ENCODE results near the gene KPNA5. TPM values are rescaled to one million over a fixed set of nuclear protein-coding genes. Genes with fewer than 3 reads are reported as not detected.

KPNA5 gene
- total and polyA plus RNA-seq, 2 of the 13 experiments (the other 11 are each of a cell fraction or from before 2014, with no cell fraction given) = 5.3 to 13.0 TPM

DNA sequence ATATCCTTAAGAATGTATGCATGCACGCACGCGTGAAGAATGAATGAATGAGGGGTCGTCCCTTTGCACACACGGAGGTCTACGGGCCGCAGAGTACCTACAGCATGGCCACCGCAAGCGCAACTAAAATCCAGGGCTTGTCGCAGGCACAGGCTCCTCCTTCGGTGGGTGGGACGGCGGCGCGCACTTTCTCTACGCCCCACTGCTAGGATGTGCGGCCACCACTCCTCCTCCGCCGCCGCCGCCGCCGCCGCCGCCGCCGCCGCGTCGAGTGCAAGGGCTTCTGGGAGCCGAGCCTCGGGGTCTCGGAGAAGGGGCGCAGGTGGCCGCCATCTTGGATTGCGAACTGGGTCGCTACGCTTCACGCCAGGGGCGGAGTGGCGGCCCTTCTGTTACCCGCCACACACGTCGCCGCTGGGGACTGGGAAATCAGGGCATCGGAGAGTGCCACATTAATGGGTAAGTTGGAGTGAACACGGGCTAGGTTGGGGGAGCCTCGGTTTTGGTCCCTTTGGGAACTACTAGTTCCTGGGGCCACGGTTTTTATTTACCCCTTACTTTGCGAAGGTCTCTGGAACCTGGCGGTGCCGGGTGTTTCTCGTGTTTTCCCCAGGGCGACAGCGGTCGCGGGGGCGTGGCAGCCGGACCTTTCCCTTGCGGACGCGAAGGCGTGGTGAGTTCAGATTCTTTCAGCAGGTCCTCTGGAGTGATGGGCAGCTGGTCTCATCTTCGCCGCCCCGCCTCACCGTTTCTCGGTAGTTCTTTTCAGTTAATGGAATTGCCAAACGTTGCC is at the start of gene KPNA5 (continued):
- TF ChIP-seq, protein P1, sequence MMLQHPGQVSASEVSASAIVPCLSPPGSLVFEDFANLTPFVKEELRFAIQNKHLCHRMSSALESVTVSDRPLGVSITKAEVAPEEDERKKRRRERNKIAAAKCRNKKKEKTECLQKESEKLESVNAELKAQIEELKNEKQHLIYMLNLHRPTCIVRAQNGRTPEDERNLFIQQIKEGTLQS (CRISPR knock-in tag; IDR thresholded peaks at IDR 0.05) = peak; percentile 12
- no peak for TF ChIP-seq ZNF326 (CRISPR knock-in tag; IDR thresholded peaks at IDR 0.05; ENCODE audit: borderline replicate concordance)
- peak; percentile 85 for TF ChIP-seq GATAD1 (CRISPR knock-in tag; IDR thresholded peaks at IDR 0.05)
- TF ChIP-seq IRX3 (CRISPR knock-in tag; IDR thresholded peaks at IDR 0.05; ENCODE audit: borderline replicate concordance, low read depth) = no peak
- TF ChIP-seq FLYWCH1 (CRISPR knock-in tag; IDR thresholded peaks at IDR 0.05) = no peak
- TF ChIP-seq PHF21A (CRISPR knock-in tag; IDR thresholded peaks at IDR 0.05) = peak; percentile 87
- peak; percentile 54; the same call in 1 of the 2 replicates for TF ChIP-seq ZNF816 (CRISPR knock-in tag; IDR thresholded peaks at IDR 0.05; ENCODE audit: borderline replicate concordance)
- TF ChIP-seq, protein P2, sequence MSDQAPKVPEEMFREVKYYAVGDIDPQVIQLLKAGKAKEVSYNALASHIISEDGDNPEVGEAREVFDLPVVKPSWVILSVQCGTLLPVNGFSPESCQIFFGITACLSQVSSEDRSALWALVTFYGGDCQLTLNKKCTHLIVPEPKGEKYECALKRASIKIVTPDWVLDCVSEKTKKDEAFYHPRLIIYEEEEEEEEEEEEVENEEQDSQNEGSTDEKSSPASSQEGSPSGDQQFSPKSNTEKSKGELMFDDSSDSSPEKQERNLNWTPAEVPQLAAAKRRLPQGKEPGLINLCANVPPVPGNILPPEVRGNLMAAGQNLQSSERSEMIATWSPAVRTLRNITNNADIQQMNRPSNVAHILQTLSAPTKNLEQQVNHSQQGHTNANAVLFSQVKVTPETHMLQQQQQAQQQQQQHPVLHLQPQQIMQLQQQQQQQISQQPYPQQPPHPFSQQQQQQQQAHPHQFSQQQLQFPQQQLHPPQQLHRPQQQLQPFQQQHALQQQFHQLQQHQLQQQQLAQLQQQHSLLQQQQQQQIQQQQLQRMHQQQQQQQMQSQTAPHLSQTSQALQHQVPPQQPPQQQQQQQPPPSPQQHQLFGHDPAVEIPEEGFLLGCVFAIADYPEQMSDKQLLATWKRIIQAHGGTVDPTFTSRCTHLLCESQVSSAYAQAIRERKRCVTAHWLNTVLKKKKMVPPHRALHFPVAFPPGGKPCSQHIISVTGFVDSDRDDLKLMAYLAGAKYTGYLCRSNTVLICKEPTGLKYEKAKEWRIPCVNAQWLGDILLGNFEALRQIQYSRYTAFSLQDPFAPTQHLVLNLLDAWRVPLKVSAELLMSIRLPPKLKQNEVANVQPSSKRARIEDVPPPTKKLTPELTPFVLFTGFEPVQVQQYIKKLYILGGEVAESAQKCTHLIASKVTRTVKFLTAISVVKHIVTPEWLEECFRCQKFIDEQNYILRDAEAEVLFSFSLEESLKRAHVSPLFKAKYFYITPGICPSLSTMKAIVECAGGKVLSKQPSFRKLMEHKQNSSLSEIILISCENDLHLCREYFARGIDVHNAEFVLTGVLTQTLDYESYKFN (CRISPR knock-in tag; conservative IDR thresholded peaks at IDR 0.05) = peak; percentile 64
- peak; percentile 62 for TF ChIP-seq ETV5 (CRISPR knock-in tag; IDR thresholded peaks at IDR 0.05; ENCODE audit: borderline replicate concordance)
- TF ChIP-seq ADNP (CRISPR knock-in tag; IDR thresholded peaks at IDR 0.05) = 0 out of 2 replicates have a peak, but pooled peaks have one; percentile 25
- TF ChIP-seq SNRNP70 (IDR thresholded peaks at IDR 0.05; ENCODE audit: low read depth, low read length) = no peak
- TF ChIP-seq ZNF124 (CRISPR knock-in tag; IDR thresholded peaks at IDR 0.05) = no peak
- 0 out of 2 replicates have a peak, but pooled peaks have one; percentile 85 for TF ChIP-seq PAX8 (CRISPR knock-in tag; IDR thresholded peaks at IDR 0.05; ENCODE audit: borderline replicate concordance)
- peak; percentile 41 for TF ChIP-seq CBX1 (IDR thresholded peaks at IDR 0.05; ENCODE audit: low read depth)
- TF ChIP-seq REXO4 (CRISPR knock-in tag; IDR thresholded peaks at IDR 0.05; ENCODE audit: borderline replicate concordance) = no peak
- peak; percentile 88 for TF ChIP-seq ZNF792 (CRISPR knock-in tag; IDR thresholded peaks at IDR 0.05)
- no peak; the same call in 1 of the 2 replicates for TF ChIP-seq MIER3 (CRISPR knock-in tag; IDR thresholded peaks at IDR 0.05; ENCODE audit: borderline replicate concordance)
- TF ChIP-seq, protein P3, sequence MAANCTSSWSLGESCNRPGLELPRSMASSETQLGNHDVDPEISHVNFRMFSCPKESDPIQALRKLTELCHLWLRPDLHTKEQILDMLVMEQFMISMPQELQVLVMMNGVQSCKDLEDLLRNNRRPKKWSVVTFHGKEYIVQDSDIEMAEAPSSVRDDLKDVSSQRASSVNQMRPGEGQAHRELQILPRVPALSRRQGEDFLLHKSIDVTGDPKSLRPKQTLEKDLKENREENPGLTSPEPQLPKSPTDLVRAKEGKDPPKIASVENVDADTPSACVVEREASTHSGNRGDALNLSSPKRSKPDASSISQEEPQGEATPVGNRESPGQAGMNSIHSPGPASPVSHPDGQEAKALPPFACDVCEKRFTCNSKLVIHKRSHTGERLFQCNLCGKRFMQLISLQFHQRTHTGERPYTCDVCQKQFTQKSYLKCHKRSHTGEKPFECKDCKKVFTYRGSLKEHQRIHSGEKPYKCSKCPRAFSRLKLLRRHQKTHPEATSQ (CRISPR knock-in tag; IDR thresholded peaks at IDR 0.05; ENCODE audit: borderline replicate concordance) = peak; percentile 58; the same call in 1 of the 2 replicates
- TF ChIP-seq ZNF263 (CRISPR knock-in tag; IDR thresholded peaks at IDR 0.05) = peak; percentile 47; the same call in 1 of the 2 replicates
- TF ChIP-seq KAT8 (CRISPR knock-in tag; IDR thresholded peaks at IDR 0.05) = peak; percentile 93
- TF ChIP-seq, protein P4, sequence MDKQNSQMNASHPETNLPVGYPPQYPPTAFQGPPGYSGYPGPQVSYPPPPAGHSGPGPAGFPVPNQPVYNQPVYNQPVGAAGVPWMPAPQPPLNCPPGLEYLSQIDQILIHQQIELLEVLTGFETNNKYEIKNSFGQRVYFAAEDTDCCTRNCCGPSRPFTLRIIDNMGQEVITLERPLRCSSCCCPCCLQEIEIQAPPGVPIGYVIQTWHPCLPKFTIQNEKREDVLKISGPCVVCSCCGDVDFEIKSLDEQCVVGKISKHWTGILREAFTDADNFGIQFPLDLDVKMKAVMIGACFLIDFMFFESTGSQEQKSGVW (CRISPR knock-in tag; IDR thresholded peaks at IDR 0.05; ENCODE audit: borderline replicate concordance) = peak; percentile 96; the same call in 1 of the 2 replicates
- TF ChIP-seq FOXA1 (IDR thresholded peaks at IDR 0.05) = no peak
- 0 out of 2 replicates have a peak, but pooled peaks have one; percentile 3 for TF ChIP-seq FOXA1 (CRISPR knock-in tag; IDR thresholded peaks at IDR 0.05)
- TF ChIP-seq CREM (IDR thresholded peaks at IDR 0.05) = no peak; the same call in none of the 2 replicates
- TF ChIP-seq CREM (CRISPR knock-in tag; IDR thresholded peaks at IDR 0.05) = 0 out of 2 replicates have a peak, but pooled peaks have one; percentile 14
- TF ChIP-seq TEAD2 (CRISPR knock-in tag; IDR thresholded peaks at IDR 0.05) = peak; percentile 74; the same call in 1 of the 2 replicates
